Smooth muscle cell (in vitro differentiated cells): ENCODE measurements around the gene SLC48A1. TPM values are rescaled to one million over a fixed set of nuclear protein-coding genes. Genes with fewer than 3 reads are reported as not detected.
A peak's percentile ranks its signal among the peaks of the same experiment; 100 is the strongest.
"Not testable (repeated sequence)": the region's sequence is repeated elsewhere in the genome, so short reads cannot be mapped to it uniquely, and the experiment has no call there.

Experiments used
- DNase-seq: peaks from one replicate; lab custom pipeline; 2025; ENCODE audit not compliant: unreplicated experiment; lab: John Stamatoyannopoulos, UW
- H2AFZ ChIP-seq: fragments of 200-600 bp; sonication (generic); 2 replicates; pipeline ENCODE4 v1.6.0; 2016; ENCODE audit warnings: antibody characterized with exemption, low read depth, mild to moderate bottlenecking
- H3F3A ChIP-seq: fragments of 200-600 bp; sonication (generic); 2 replicates; pipeline ENCODE4 v1.6.0; 2017; ENCODE audit warnings: antibody characterized with exemption, low read depth
- H3K27ac ChIP-seq: fragments of 200-600 bp; sonication (generic); 2 replicates; pipeline ENCODE4 v1.5.1; 2016; ENCODE audit warnings: low read depth, mild to moderate bottlenecking
- H3K27me3 ChIP-seq: fragments of 200-600 bp; sonication (generic); 2 replicates; pipeline ENCODE4 v1.6.1; 2016; ENCODE audit warnings: low read depth, mild to moderate bottlenecking
- H3K36me3 ChIP-seq: fragments of 200-600 bp; sonication (generic); 2 replicates; pipeline ENCODE4 v1.5.1; 2016; ENCODE audit warnings: low read depth
- H3K4me1 ChIP-seq: fragments of 200-600 bp; sonication (generic); 2 replicates; pipeline ENCODE4 v1.5.1; 2016; ENCODE audit warnings: low read depth
- H3K4me2 ChIP-seq: fragments of 200-600 bp; sonication (generic); 2 replicates; pipeline ENCODE4 v1.6.0; 2016; ENCODE audit warnings: mild to moderate bottlenecking
- H3K4me3 ChIP-seq: fragments of 200-600 bp; sonication (generic); 2 replicates; pipeline ENCODE4 v1.5.1; 2016; ENCODE audit warnings: mild to moderate bottlenecking
- H3K79me2 ChIP-seq: fragments of 200-600 bp; sonication (generic); 2 replicates; pipeline ENCODE4 v1.6.0; 2016; ENCODE audit warnings: low read depth, mild to moderate bottlenecking
- H3K9ac ChIP-seq: fragments of 200-600 bp; sonication (generic); 2 replicates; pipeline ENCODE4 v1.6.0; 2016; ENCODE audit warnings: low read depth
- H3K9me3 ChIP-seq: fragments of 200-600 bp; sonication (generic); replicated peaks from 2 replicates; pipeline ENCODE4 v1.5.1; 2016; ENCODE audit warnings: low read depth
- H4K20me1 ChIP-seq: fragments of 200-600 bp; sonication (generic); 2 replicates; pipeline ENCODE4 v1.6.0; 2016; ENCODE audit warnings: low read depth
- WGBS: methylation state at CpG from one replicate; pipeline ENCODE4 v1.1.7; 2016; ENCODE audit warnings: low lambda C conversion rate; 5-methylcytosine and 5-hydroxymethylcytosine counted together
- polyA plus RNA-seq: library from polyadenylated mRNA; unstranded; fragments of >200 nt; fragmentation: Nextera tagmentation; extraction: Ambion mirVana; gene quantifications from 2 replicates; pipeline ENCODE4 v1.2.1, GENCODE V29; 2016
- total RNA-seq: library from RNA; depleted of rRNA; stranded (reverse); fragments of >200 nt; gene quantifications from 2 replicates; pipeline ENCODE4 v1.2.3, GENCODE V29; 2014
- TF ChIP-seq, protein P1 (sequence below): fragments of 200-600 bp; sonication (generic); IDR thresholded peaks from 2 replicates; pipeline ENCODE4 v1.5.1; 2017; ENCODE audit warnings: borderline replicate concordance, mild to moderate bottlenecking, antibody characterized with exemption; ENCODE audit not compliant: insufficient read depth, poor library complexity, severe bottlenecking

Gene SLC48A1
- total and polyA plus RNA-seq, 2 experiments from 2014 or later: 6.2 to 11.4 TPM

DNA sequence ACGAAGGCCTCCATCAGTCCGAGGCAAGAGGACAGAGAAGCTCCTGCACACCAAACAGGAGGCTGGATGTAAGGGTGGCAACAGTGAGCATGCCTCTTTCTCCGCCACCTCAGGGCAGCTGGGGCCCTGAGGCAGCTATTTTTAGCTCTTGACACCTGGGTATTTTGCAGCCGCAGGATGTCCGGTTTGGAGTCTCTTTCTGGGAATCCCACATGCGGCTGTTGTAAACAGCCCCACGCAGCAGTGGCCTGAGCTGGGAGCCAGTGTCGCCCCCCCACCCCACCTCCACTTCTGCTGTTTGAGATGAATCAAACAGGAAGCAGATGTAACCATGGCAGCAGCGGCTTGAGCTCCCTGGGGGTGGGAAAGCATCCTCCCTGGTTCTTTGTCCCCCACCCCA is 35.0 kb downstream of the SLC48A1 start:
- Histone ChIP-seq H2AFZ (no peak overlapping the region), H3F3A (peaks cover 25% of the 10 kb centered on the region), H3K27ac (peak overlapping the region; percentile 95), H4K20me1 (peaks cover 88% of the 10 kb centered on the region), H3K36me3 (no peaks in the 10 kb centered on the region), H3K9me3 (no peaks in the 10 kb centered on the region), H3K4me1 (peaks cover 46% of the 10 kb centered on the region), H3K27me3 (no peaks in the 10 kb centered on the region), H3K4me3 (no peak overlapping the region), H3K79me2 (peaks cover 87% of the 10 kb centered on the region), H3K4me2 (peak overlapping the region; percentile 77), H3K9ac (peak overlapping the region; percentile 32)
- WGBS: 25% methylated on average over 9 of the region's 9 CpGs
- DNase-seq: no peak
- TF ChIP-seq, protein P1, sequence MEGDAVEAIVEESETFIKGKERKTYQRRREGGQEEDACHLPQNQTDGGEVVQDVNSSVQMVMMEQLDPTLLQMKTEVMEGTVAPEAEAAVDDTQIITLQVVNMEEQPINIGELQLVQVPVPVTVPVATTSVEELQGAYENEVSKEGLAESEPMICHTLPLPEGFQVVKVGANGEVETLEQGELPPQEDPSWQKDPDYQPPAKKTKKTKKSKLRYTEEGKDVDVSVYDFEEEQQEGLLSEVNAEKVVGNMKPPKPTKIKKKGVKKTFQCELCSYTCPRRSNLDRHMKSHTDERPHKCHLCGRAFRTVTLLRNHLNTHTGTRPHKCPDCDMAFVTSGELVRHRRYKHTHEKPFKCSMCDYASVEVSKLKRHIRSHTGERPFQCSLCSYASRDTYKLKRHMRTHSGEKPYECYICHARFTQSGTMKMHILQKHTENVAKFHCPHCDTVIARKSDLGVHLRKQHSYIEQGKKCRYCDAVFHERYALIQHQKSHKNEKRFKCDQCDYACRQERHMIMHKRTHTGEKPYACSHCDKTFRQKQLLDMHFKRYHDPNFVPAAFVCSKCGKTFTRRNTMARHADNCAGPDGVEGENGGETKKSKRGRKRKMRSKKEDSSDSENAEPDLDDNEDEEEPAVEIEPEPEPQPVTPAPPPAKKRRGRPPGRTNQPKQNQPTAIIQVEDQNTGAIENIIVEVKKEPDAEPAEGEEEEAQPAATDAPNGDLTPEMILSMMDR: no peak

DNA sequence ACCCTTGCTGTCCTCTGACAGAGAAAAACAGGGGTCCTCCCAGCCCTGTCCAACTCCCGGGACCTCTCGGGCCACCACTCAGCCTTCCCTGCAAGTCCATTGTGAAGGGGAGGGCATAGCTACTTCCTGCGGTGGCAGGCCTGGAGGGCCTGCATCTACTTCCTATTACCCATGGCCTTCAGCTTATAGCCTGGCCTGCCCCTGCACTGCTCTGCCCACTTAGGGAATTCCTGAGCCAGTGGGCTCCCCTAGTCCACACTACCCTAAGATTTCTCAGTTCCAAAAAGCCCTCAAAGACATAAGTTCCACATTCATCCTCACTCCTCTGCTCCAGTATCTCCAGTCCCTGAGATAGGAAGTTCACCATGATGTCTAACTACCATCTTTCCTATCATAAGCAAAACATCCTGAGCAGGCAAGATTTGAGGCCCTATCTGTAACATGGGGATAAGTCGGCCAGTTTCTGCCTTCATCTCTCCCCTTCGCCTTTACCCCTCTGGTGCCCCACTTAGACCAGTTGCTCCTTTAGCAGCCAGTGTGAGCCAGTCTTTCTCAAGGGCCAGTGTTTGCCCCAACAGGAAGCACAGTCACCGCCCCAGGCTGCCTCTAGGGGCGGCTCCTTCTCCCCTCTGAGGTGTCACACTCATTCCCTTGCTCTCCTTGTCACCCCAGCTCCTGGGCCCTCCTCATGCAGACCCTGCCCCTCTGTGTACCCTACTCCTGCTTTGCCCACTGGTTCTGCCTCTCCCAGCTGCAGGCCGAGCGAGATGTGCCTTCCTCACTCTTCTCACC is 35.7 kb downstream of the SLC48A1 start:
- WGBS: 82% methylated on average over 9 of the region's 9 CpGs
- DNase-seq: no peak
- no peak overlapping the region for H2AFZ ChIP-seq
- peak overlapping the region; percentile 95 for H3K27ac ChIP-seq
- H3K79me2 ChIP-seq: peaks cover 82% of the 10 kb centered on the region
- H4K20me1 ChIP-seq: peaks cover 80% of the 10 kb centered on the region
- no peak overlapping the region for H3K4me3 ChIP-seq
- TF ChIP-seq, protein P1: no peak
- no peaks in the 10 kb centered on the region for H3K9me3 ChIP-seq
- H3K9ac ChIP-seq: peak overlapping the region; percentile 32
- peaks cover 26% of the 10 kb centered on the region for H3F3A ChIP-seq
- peaks cover 53% of the 10 kb centered on the region for H3K4me1 ChIP-seq
- no peaks in the 10 kb centered on the region for H3K27me3 ChIP-seq
- H3K36me3 ChIP-seq: no peaks in the 10 kb centered on the region
- H3K4me2 ChIP-seq: peak overlapping the region; percentile 77

- not testable (repeated sequence) for DNase-seq, H3K9ac ChIP-seq, H3K36me3 ChIP-seq, H2AFZ ChIP-seq, H3K4me3 ChIP-seq, H3K9me3 ChIP-seq, H3K27me3 ChIP-seq
- H4K20me1 ChIP-seq: peaks cover 73% of the 10 kb centered on the region
- peak overlapping the region; percentile 33 for H3K4me2 ChIP-seq
- H3K4me1 ChIP-seq: peaks cover 58% of the 10 kb centered on the region
- peaks cover 29% of the 10 kb centered on the region for H3F3A ChIP-seq
- peaks cover 81% of the 10 kb centered on the region for H3K79me2 ChIP-seq
- H3K27ac ChIP-seq: peak overlapping the region; percentile 95
- WGBS: 80% methylated on average over 9 of the region's 9 CpGs
These were observed 36.5 kb downstream of the SLC48A1 start for GRCh38 chr12:47809518-47809917.

DNA sequence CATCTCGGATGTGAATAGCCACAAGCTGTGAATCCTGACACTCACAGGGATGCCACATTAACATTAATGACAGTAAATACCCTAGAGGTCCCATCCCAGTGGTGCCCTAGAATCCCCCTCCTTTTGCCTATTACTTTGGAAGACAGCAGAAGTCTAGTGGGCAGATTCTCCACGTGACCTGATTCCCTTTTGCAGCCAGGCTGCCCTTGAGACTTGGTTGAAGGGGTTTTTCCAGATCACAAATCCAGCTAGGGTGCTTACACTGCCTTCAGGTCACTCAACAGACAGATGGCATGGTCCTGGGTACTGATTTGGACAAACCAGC is 38.0 kb downstream of the SLC48A1 start:
- WGBS: 59% methylated on average over 2 of the region's 2 CpGs
- H3K27me3 ChIP-seq: no peaks in the 10 kb centered on the region
- H3K27ac ChIP-seq: peak overlapping the region; percentile 95
- H4K20me1 ChIP-seq: peaks cover 69% of the 10 kb centered on the region
- no peaks in the 10 kb centered on the region for H3K36me3 ChIP-seq
- H3F3A ChIP-seq: peaks cover 30% of the 10 kb centered on the region
- no peak overlapping the region for H3K9ac ChIP-seq
- no peak overlapping the region for H2AFZ ChIP-seq
- TF ChIP-seq, protein P1: no peak
- no peak overlapping the region for H3K4me2 ChIP-seq
- H3K9me3 ChIP-seq: no peaks in the 10 kb centered on the region
- H3K4me3 ChIP-seq: no peak overlapping the region
- H3K79me2 ChIP-seq: peaks cover 81% of the 10 kb centered on the region
- H3K4me1 ChIP-seq: peaks cover 58% of the 10 kb centered on the region
- DNase-seq: no peak
